HG03060 (cell line): ENCODE data around the gene NRAP.

ENCODE experiments used
- ATAC-seq: cut with Tn5 transposase; IDR thresholded peaks from one replicate; pipeline ENCODE4 v1.9.1; 2021; ENCODE audit warnings: low read depth, moderate number of reproducible peaks; ENCODE audit not compliant: unreplicated experiment

Gene NRAP

GRCh38 chr10:113613427-113613826 lies 50.4 kb downstream of the NRAP start:
- ATAC-seq, result no peak

- no peak for ATAC-seq
Measured at GRCh38 chr10:113612154-113612553, 51.7 kb downstream of the NRAP start.

GRCh38 chr10:113610631-113611601 lies 52.9 kb downstream of the NRAP start:
- ATAC-seq, result no peak

GRCh38 chr10:113609704-113610108 lies 54.1 kb downstream of the NRAP start:
- no peak for ATAC-seq

- ATAC-seq, result no peak
Measured at GRCh38 chr10:113605268-113605978, 58.4 kb downstream of the NRAP start.

- ATAC-seq, result no peak
Measured at GRCh38 chr10:113604572-113604971, 59.3 kb downstream of the NRAP start.

- no peak for ATAC-seq
Measured at GRCh38 chr10:113603057-113603777, 60.6 kb downstream of the NRAP start.

- ATAC-seq, result no peak
Measured at GRCh38 chr10:113600569-113600968, 63.3 kb downstream of the NRAP start.

- no peak for ATAC-seq
Measured at GRCh38 chr10:113594652-113595051, 69.2 kb downstream of the NRAP start.

- no peak for ATAC-seq
Measured at GRCh38 chr10:113592380-113592779, 71.5 kb downstream of the NRAP start.

- no peak for ATAC-seq
Measured at GRCh38 chr10:113590581-113590980, 73.3 kb downstream of the NRAP start.

- no peak for ATAC-seq
Measured at GRCh38 chr10:113589201-113589770, 74.6 kb downstream of the NRAP start.

GRCh38 chr10:113585949-113586348 lies 77.9 kb downstream of the NRAP start:
- no peak for ATAC-seq

- ATAC-seq, result no peak
Measured at GRCh38 chr10:113583571-113583970, 80.3 kb downstream of the NRAP start.

- no peak for ATAC-seq
Measured at GRCh38 chr10:113581092-113581491, 82.7 kb downstream of the NRAP start.

- ATAC-seq, result no peak
Measured at GRCh38 chr10:113578773-113579172, 85.1 kb downstream of the NRAP start.

GRCh38 chr10:113576852-113577251 lies 87.0 kb downstream of the NRAP start:
- ATAC-seq, result no peak

GRCh38 chr10:113573368-113573767 lies 90.5 kb downstream of the NRAP start:
- ATAC-seq, result no peak

- no peak for ATAC-seq
Measured at GRCh38 chr10:113572520-113573290, 91.1 kb downstream of the NRAP start.

- no peak for ATAC-seq
Measured at GRCh38 chr10:113569576-113569975, 94.3 kb downstream of the NRAP start.
